ENCODE results near the gene S100A12. TPM values are rescaled to one million over a fixed set of nuclear protein-coding genes. Genes with fewer than 3 reads are reported as not detected.

Gene S100A12
- total RNA-seq, 1 experiment from 2014 or later = not detected

DNA sequence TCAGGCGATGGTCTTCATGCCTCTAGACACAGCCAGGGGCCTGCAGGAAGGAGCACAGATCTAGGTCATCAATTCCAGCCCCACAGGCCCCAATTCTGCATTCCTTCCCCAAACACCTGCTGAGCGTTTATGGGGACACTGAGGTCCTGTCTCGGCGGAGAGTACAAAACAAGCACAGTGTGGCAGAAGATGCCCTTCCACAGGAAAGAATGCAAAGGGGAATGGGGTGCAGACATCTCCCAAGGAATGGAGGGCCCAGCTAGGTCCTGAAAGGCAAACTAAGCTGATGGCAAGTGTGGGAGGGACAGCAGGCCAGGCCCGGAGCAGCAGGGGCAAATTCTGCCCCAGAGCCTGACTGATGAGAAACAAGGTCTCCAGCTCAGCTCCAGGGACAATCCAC lies 19.0 kb upstream of the S100A12 start:
- peaks cover 2% of the 10 kb centered on the region for H3K27me3 Mint-ChIP-seq (ENCODE audit: insufficient read depth, unreplicated experiment)
- intact Hi-C loops (cut with micrococcal nuclease) = no loop called here
- POLR2A ChIA-PET = interaction anchor here (1.1 to 6.7 kb wide), 6 partner anchors 9 to 41 kb away, joined by 3 to 44 read pairs (median 8); partner anchors contain the start of genes S100A12 and S100A9
- TF ChIP-seq, protein P1, sequence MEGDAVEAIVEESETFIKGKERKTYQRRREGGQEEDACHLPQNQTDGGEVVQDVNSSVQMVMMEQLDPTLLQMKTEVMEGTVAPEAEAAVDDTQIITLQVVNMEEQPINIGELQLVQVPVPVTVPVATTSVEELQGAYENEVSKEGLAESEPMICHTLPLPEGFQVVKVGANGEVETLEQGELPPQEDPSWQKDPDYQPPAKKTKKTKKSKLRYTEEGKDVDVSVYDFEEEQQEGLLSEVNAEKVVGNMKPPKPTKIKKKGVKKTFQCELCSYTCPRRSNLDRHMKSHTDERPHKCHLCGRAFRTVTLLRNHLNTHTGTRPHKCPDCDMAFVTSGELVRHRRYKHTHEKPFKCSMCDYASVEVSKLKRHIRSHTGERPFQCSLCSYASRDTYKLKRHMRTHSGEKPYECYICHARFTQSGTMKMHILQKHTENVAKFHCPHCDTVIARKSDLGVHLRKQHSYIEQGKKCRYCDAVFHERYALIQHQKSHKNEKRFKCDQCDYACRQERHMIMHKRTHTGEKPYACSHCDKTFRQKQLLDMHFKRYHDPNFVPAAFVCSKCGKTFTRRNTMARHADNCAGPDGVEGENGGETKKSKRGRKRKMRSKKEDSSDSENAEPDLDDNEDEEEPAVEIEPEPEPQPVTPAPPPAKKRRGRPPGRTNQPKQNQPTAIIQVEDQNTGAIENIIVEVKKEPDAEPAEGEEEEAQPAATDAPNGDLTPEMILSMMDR (IDR thresholded peaks at IDR 0.05; ENCODE audit: unreplicated experiment) = no peak
- H3K9me3 Mint-ChIP-seq (ENCODE audit: unreplicated experiment) = no peaks in the 10 kb centered on the region
- BruUV-seq (replicated peaks) = no TSS peak
- no peak overlapping the region for H3K4me3 Mint-ChIP-seq (ENCODE audit: unreplicated experiment)
- no peak overlapping the region for H3K27ac Mint-ChIP-seq (ENCODE audit: low read depth, unreplicated experiment)
- H3K36me3 Mint-ChIP-seq (ENCODE audit: insufficient read depth, unreplicated experiment) = no peaks in the 10 kb centered on the region
- peaks cover 53% of the 10 kb centered on the region for H3K4me1 Mint-ChIP-seq (ENCODE audit: insufficient read depth, unreplicated experiment)
- CTCF ChIA-PET = interaction anchor here (0.5 to 9.3 kb wide), 6 partner anchors 9 to 739 kb away, joined by 3 to 92 read pairs (median 6); no protein-coding TSS in a partner anchor
- no peak for DNase-seq (ENCODE audit: unreplicated experiment)

DNA sequence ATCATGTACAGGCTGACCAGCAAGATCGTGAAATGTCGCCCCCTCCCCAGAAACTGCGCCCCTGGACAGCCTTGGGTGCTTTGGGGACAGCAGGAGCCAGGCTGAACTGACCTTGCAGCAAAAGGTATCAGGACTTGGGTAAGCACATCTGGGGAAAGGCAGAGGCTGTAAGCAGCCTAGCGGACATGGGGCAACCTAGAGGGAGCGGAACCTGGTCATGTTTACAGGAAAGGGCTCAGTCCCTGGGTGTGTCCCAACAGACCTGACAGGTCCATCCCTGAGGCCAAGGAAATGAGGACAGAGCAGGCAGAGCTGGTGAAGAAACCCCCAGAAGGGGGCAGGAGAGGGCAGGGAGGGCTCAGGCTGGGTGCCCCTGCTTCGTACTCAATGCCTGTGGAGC lies 18.5 kb upstream of the S100A12 start:
- Mint-ChIP-seq H3K4me3 (ENCODE audit: unreplicated experiment) (no peak overlapping the region), H3K27ac (ENCODE audit: low read depth, unreplicated experiment) (no peak overlapping the region), H3K27me3 (ENCODE audit: insufficient read depth, unreplicated experiment) (no peaks in the 10 kb centered on the region), H3K4me1 (ENCODE audit: insufficient read depth, unreplicated experiment) (peaks cover 55% of the 10 kb centered on the region), H3K36me3 (ENCODE audit: insufficient read depth, unreplicated experiment) (no peaks in the 10 kb centered on the region), H3K9me3 (ENCODE audit: unreplicated experiment) (no peaks in the 10 kb centered on the region)
- ChIA-PET POLR2A (interaction anchor here (1.0 to 6.7 kb wide), 5 partner anchors 9 to 37 kb away, joined by 3 to 44 read pairs (median 11); partner anchors contain the start of genes S100A12 and S100A9), CTCF (interaction anchor here (0.5 to 9.3 kb wide), 3 partner anchors 27 to 738 kb away, joined by 4 to 92 read pairs (median 7); no protein-coding TSS in a partner anchor)
- TF ChIP-seq, protein P1 (IDR thresholded peaks at IDR 0.05; ENCODE audit: unreplicated experiment) = no peak
- peak; percentile 95 for DNase-seq (ENCODE audit: unreplicated experiment)
- no TSS peak for BruUV-seq (replicated peaks)
- intact Hi-C loops (cut with micrococcal nuclease) = no loop called here

DNA sequence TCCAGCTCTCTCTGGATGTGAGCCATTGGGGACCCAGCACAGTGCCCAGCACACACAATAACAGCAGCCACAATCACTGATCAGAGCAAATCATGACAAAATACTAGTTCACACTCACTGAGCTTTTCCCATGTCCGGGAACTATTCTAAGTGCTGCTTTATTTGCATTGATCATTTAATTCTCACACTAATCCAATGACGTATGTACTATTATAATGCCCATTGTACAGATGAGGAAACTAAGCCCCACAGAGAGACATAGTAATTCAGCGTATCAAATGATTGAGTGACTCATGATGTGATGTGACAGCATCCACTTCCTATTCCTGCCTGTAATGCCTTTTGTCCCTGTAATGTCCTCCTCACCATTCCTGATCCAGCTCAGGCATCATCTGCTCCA lies 17.4 kb upstream of the S100A12 start:
- TF ChIP-seq, protein P1 (IDR thresholded peaks at IDR 0.05; ENCODE audit: unreplicated experiment) = no peak
- no TSS peak for BruUV-seq (replicated peaks)
- DNase-seq (ENCODE audit: unreplicated experiment) = no peak

DNA sequence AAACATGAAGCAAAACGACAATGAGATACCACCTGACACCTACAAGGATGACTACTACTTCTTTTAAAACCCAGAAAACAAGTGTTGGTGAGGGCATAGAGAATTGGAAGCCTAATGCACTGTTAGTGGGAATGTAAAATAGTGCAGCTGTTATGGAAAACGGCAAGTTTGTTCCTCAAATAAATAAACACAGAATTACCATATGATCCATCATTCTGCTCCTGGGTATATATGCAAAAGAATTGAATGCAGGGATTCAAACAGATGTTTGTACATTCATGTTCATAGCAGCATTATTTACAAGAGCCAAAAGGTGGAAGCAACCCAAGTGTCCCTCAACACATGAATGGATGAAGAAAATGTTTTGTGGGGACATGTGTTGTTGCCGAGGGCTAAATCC lies 16.8 kb upstream of the S100A12 start:
- H3K9me3 Mint-ChIP-seq (ENCODE audit: unreplicated experiment) = no peaks in the 10 kb centered on the region

More for the DNA sequence above, 17.4 kb upstream of the S100A12 start:
- no peaks in the 10 kb centered on the region for H3K9me3 Mint-ChIP-seq (ENCODE audit: unreplicated experiment)
- H3K36me3 Mint-ChIP-seq (ENCODE audit: insufficient read depth, unreplicated experiment) = no peaks in the 10 kb centered on the region
- ChIA-PET CTCF (interaction anchor here (0.5 to 9.3 kb wide), 5 partner anchors 17 to 453 kb away, joined by 3 to 92 read pairs (median 3); partner anchors contain the start of gene S100A12), POLR2A (interaction anchor here (0.7 to 6.7 kb wide), 4 partner anchors 8 to 584 kb away, joined by 4 to 44 read pairs (median 6); partner anchors contain the start of genes S100A12 and S100A9)
- no peaks in the 10 kb centered on the region for H3K27me3 Mint-ChIP-seq (ENCODE audit: insufficient read depth, unreplicated experiment)
- H3K4me3 Mint-ChIP-seq (ENCODE audit: unreplicated experiment) = no peak overlapping the region
- intact Hi-C loops (cut with micrococcal nuclease) = no loop called here
- peaks cover 58% of the 10 kb centered on the region for H3K4me1 Mint-ChIP-seq (ENCODE audit: insufficient read depth, unreplicated experiment)
- no peak overlapping the region for H3K27ac Mint-ChIP-seq (ENCODE audit: low read depth, unreplicated experiment)

More for the DNA sequence above, 16.8 kb upstream of the S100A12 start:
- no peaks in the 10 kb centered on the region for H3K36me3 Mint-ChIP-seq (ENCODE audit: insufficient read depth, unreplicated experiment)
- no peak overlapping the region for H3K27ac Mint-ChIP-seq (ENCODE audit: low read depth, unreplicated experiment)
- ChIA-PET POLR2A (interaction anchor here (6.7 kb wide), 1 partner anchor 17 kb away, joined by 44 read pairs; the partner anchor contains the start of gene S100A12), CTCF (interaction anchor here (0.6 to 9.3 kb wide), 3 partner anchors 38 to 297 kb away, joined by 3 to 92 read pairs (median 5); no protein-coding TSS in a partner anchor)
- H3K4me1 Mint-ChIP-seq (ENCODE audit: insufficient read depth, unreplicated experiment) = peaks cover 62% of the 10 kb centered on the region
- no peak overlapping the region for H3K4me3 Mint-ChIP-seq (ENCODE audit: unreplicated experiment)
- no peak for DNase-seq (ENCODE audit: unreplicated experiment)
- no peaks in the 10 kb centered on the region for H3K27me3 Mint-ChIP-seq (ENCODE audit: insufficient read depth, unreplicated experiment)
- intact Hi-C loops (cut with micrococcal nuclease) = no loop called here
- TF ChIP-seq, protein P1 (IDR thresholded peaks at IDR 0.05; ENCODE audit: unreplicated experiment) = no peak
- BruUV-seq (replicated peaks) = no TSS peak
